ENCODE data around the gene IL10RB.

The IL10RB gene

DNA sequence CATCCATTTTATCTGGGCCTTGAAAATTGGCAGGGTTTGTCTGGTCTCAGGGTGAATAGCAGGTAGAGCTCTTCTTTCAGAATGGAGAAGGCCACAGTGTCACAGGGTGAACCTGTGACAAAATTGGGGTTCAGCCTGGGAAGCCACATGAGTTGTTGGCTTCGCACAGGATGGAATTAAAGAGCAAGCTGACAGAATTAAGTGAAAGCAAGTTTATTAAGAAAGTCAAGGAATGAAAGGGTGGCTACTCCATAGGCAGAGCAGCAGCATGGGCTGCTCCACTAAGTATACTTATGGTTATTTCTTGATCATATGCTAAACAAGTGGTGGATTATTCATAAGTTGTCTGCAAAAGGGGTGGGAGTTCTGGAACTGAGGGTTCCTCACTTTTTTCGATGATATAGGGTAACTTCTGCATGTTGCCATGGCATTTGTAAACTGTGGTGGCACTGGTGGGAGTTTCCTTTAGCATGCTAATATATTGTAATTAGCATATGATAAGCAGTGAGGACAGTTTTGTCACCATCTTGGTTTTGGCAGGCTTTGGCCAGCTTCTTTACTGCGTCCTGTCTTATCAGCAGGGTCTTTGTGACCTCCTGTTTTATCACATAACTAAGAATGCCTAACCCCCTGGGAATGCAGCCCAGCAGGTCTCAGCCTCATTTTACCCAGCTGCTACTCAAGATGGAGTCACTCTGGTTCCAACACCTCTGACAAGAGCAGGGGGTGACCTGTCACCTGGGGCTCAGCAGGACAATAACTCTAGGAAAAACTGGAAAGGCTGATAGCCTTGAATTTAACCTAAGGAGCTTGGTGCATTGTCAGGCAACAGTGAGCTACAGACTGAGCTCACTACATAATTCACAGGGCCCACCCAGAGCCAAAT, 31.3 kb upstream of the IL10RB start:
- Histone ChIP-seq H3K9me3 (no peaks in the 10 kb centered on the region; the same call in 1 of the 2 replicates), H3K4me3 (ENCODE audit: low read depth, low read length) (no peak overlapping the region), H3K4me1 (no peaks in the 10 kb centered on the region; the same call in none of the 2 replicates), H3K36me3 (no peaks in the 10 kb centered on the region; the same call in 1 of the 2 replicates), H3K27me3 (no peaks in the 10 kb centered on the region)
- no peak for TF ChIP-seq CTCF (IDR thresholded peaks at IDR 0.05; ENCODE audit: low read depth, low read length)
- no peak for DNase-seq

GRCh38 chr21:33236013-33236686, 30.0 kb upstream of the IL10RB start:
- Histone ChIP-seq H3K36me3 (no peaks in the 10 kb centered on the region), H3K4me3 (ENCODE audit: low read depth, low read length) (no peak overlapping the region), H3K27me3 (no peaks in the 10 kb centered on the region), H3K9me3 (no peaks in the 10 kb centered on the region; the same call in 1 of the 2 replicates), H3K4me1 (no peaks in the 10 kb centered on the region; the same call in none of the 2 replicates)
- TF ChIP-seq CTCF (IDR thresholded peaks at IDR 0.05; ENCODE audit: low read depth, low read length) = no peak
- no peak for DNase-seq

DNA sequence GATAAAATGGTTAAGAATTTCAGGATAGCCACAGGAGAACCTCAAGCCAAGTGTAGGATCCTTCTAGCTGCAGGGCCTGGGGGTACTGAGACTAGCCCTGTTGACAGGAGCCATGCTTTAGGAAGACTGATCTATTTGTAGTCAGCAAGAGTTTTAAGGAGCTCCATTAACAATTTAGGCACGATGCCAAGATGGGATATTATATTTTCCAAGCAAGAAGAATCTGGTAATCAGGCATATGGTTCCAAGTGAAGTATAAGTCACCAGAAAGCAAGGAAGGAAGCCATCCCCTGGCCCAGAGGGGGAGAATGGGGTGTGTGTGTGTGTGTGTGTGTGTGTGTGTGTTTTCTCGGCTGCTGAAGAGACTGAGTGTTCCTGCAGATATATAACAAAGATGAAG, 29.4 kb upstream of the IL10RB start:
- no peak for TF ChIP-seq CTCF (IDR thresholded peaks at IDR 0.05; ENCODE audit: low read depth, low read length)
- Histone ChIP-seq H3K36me3 (no peaks in the 10 kb centered on the region), H3K27me3 (no peaks in the 10 kb centered on the region), H3K4me1 (no peaks in the 10 kb centered on the region; the same call in none of the 2 replicates), H3K9me3 (no peaks in the 10 kb centered on the region; the same call in 1 of the 2 replicates), H3K4me3 (ENCODE audit: low read depth, low read length) (no peak overlapping the region)
- no peak for DNase-seq

GRCh38 chr21:33237486-33237885, 28.7 kb upstream of the IL10RB start:
- H3K4me1 ChIP-seq = no peaks in the 10 kb centered on the region; the same call in none of the 2 replicates
- DNase-seq = no peak
- H3K36me3 ChIP-seq = no peaks in the 10 kb centered on the region
- no peaks in the 10 kb centered on the region; the same call in 1 of the 2 replicates for H3K9me3 ChIP-seq
- H3K27me3 ChIP-seq = no peaks in the 10 kb centered on the region
- no peak for TF ChIP-seq CTCF (IDR thresholded peaks at IDR 0.05; ENCODE audit: low read depth, low read length)
- H3K4me3 ChIP-seq (ENCODE audit: low read depth, low read length) = no peak overlapping the region

DNA sequence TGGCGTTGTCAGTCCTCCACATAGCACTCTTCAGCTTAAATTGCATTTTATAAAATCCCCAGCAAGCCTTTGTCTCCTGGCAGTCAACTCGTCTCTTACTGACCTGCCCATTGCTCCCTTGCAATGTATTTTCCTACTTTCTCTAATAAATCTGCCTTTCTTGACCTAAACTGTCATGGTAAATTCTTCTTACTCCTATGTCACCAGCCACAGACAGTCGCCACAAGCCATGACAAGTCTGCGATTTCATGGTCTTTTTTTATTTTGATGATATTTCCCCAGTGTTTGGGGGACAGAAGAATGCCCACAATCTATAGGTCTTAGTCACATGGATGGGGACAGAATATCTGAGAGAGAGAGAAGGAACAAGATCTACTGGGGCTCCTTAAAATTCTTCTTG, 28.0 kb upstream of the IL10RB start:
- Histone ChIP-seq H3K27me3 (no peaks in the 10 kb centered on the region), H3K4me1 (no peaks in the 10 kb centered on the region; the same call in 1 of the 2 replicates), H3K4me3 (ENCODE audit: low read depth, low read length) (no peak overlapping the region), H3K9me3 (no peaks in the 10 kb centered on the region; the same call in 1 of the 2 replicates), H3K36me3 (no peaks in the 10 kb centered on the region)
- no peak for TF ChIP-seq CTCF (IDR thresholded peaks at IDR 0.05; ENCODE audit: low read depth, low read length)
- no peak for DNase-seq
